ENCODE results near the gene NAXD.
A peak's percentile ranks its signal among the peaks of the same experiment; 100 is the strongest.
"Not testable (repeated sequence)": the region's sequence is repeated elsewhere in the genome, so short reads cannot be mapped to it uniquely, and the experiment has no call there.

NAXD gene

GRCh38 chr13:110649551-110649950, 34.2 kb downstream of the NAXD start:
- TF ChIP-seq POLR2A (IDR thresholded peaks at IDR 0.05; ENCODE audit: low read depth, low read length) = no peak
- FAIRE-seq (no peak), DNase-seq (ENCODE audit: insufficient read length, low spot score) (no peak)

- no peak for DNase-seq (ENCODE audit: insufficient read length, low spot score)
- no peak for TF ChIP-seq POLR2A (IDR thresholded peaks at IDR 0.05; ENCODE audit: low read depth, low read length)
- FAIRE-seq = no peak
Measured at GRCh38 chr13:110650436-110650835, 35.1 kb downstream of the NAXD start.

GRCh38 chr13:110651271-110651670, 35.9 kb downstream of the NAXD start:
- DNase-seq (ENCODE audit: insufficient read length, low spot score) (no peak), FAIRE-seq (no peak)
- no peak for TF ChIP-seq POLR2A (IDR thresholded peaks at IDR 0.05; ENCODE audit: low read depth, low read length)

GRCh38 chr13:110651726-110652230, 36.4 kb downstream of the NAXD start:
- DNase-seq (ENCODE audit: insufficient read length, low spot score) (no peak), FAIRE-seq (no peak)
- no peak for TF ChIP-seq POLR2A (IDR thresholded peaks at IDR 0.05; ENCODE audit: low read depth, low read length)

- TF ChIP-seq POLR2A (IDR thresholded peaks at IDR 0.05; ENCODE audit: low read depth, low read length) = no peak
- DNase-seq (ENCODE audit: insufficient read length, low spot score) = no peak
- no peak for FAIRE-seq
Measured at GRCh38 chr13:110652231-110652730, 36.9 kb downstream of the NAXD start.

GRCh38 chr13:110652764-110653163, 37.4 kb downstream of the NAXD start:
- TF ChIP-seq POLR2A (IDR thresholded peaks at IDR 0.05; ENCODE audit: low read depth, low read length) = no peak
- DNase-seq (ENCODE audit: insufficient read length, low spot score) = no peak
- FAIRE-seq = no peak

GRCh38 chr13:110653271-110653670, 37.9 kb downstream of the NAXD start:
- DNase-seq (ENCODE audit: insufficient read length, low spot score) = no peak
- TF ChIP-seq POLR2A (IDR thresholded peaks at IDR 0.05; ENCODE audit: low read depth, low read length) = no peak
- no peak for FAIRE-seq

- no peak for TF ChIP-seq POLR2A (IDR thresholded peaks at IDR 0.05; ENCODE audit: low read depth, low read length)
- no peak for DNase-seq (ENCODE audit: insufficient read length, low spot score)
- FAIRE-seq = no peak
Measured at GRCh38 chr13:110653851-110654250, 38.5 kb downstream of the NAXD start.

- FAIRE-seq = no peak
Measured at GRCh38 chr13:110657196-110657595, 41.9 kb downstream of the NAXD start.

GRCh38 chr13:110658218-110658911, 43.0 kb downstream of the NAXD start:
- FAIRE-seq = peak; percentile 77
- not testable (repeated sequence) for DNase-seq (ENCODE audit: insufficient read length, low spot score)

More at GRCh38 chr13:110657196-110657595, 41.9 kb downstream of the NAXD start:
- TF ChIP-seq POLR2A (IDR thresholded peaks at IDR 0.05; ENCODE audit: low read depth, low read length) = no peak
- DNase-seq (ENCODE audit: insufficient read length, low spot score) = no peak

GRCh38 chr13:110661256-110661655, 45.9 kb downstream of the NAXD start:
- FAIRE-seq (peak; percentile 81), DNase-seq (ENCODE audit: insufficient read length, low spot score) (no peak)
- TF ChIP-seq POLR2A (IDR thresholded peaks at IDR 0.05; ENCODE audit: low read depth, low read length) = no peak

GRCh38 chr13:110662091-110662490, 46.7 kb downstream of the NAXD start:
- no peak for TF ChIP-seq POLR2A (IDR thresholded peaks at IDR 0.05; ENCODE audit: low read depth, low read length)
- FAIRE-seq (no peak), DNase-seq (ENCODE audit: insufficient read length, low spot score) (no peak)

- FAIRE-seq = no peak
- no peak for TF ChIP-seq POLR2A (IDR thresholded peaks at IDR 0.05; ENCODE audit: low read depth, low read length)
- DNase-seq (ENCODE audit: insufficient read length, low spot score) = no peak
Measured at GRCh38 chr13:110662777-110663443, 47.6 kb downstream of the NAXD start.

- FAIRE-seq (no peak), DNase-seq (ENCODE audit: insufficient read length, low spot score) (no peak)
- no peak for TF ChIP-seq POLR2A (IDR thresholded peaks at IDR 0.05; ENCODE audit: low read depth, low read length)
Measured at GRCh38 chr13:110663491-110663890, 48.1 kb downstream of the NAXD start.

GRCh38 chr13:110664041-110664440, 48.7 kb downstream of the NAXD start:
- no peak for FAIRE-seq
- no peak for TF ChIP-seq POLR2A (IDR thresholded peaks at IDR 0.05; ENCODE audit: low read depth, low read length)
- DNase-seq (ENCODE audit: insufficient read length, low spot score) = no peak
